ENCODE measurements around the gene SAP130.

The SAP130 gene

DNA sequence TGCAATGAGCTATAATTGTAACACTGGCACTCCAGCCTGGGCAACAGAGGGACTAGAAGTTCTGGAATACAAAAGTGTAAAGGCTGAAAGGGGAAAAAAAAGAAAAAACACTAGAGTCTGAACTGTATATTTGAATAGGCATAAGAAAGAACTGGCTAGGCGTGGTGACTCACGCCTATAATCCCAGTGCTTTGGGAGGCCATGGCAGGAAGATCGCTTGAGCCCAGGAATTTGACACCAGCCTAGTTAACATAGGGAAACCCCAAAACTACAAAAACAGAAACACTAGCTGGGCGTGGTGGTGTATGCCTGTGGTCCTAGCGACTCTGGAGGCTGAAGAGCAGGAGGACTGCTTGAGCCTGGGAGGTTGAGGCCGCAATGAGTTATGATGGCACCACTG, 70.6 kb downstream of the SAP130 start:
- Histone ChIP-seq H3K4me3 (no peak overlapping the region), H3K4me1 (no peaks in the 10 kb centered on the region), H3K9me3 (no peaks in the 10 kb centered on the region), H3K36me3 (replicated peaks) (peaks cover 29% of the 10 kb centered on the region), H3K27me3 (ENCODE audit: low read depth) (no peaks in the 10 kb centered on the region)
- no peak for DNase-seq (ENCODE audit: low spot score in 2 of 2)
- in situ Hi-C loops (cut with MboI; ENCODE audit: low sequenced_read_pairs): no loop called here

GRCh38 chr2:127954857-127955256, 73.0 kb downstream of the SAP130 start:
- H3K27me3 ChIP-seq (ENCODE audit: low read depth): no peaks in the 10 kb centered on the region
- no peak overlapping the region for H3K4me3 ChIP-seq
- no peaks in the 10 kb centered on the region for H3K4me1 ChIP-seq
- no peaks in the 10 kb centered on the region for H3K9me3 ChIP-seq
- H3K36me3 ChIP-seq (replicated peaks): peaks cover 34% of the 10 kb centered on the region
- DNase-seq (ENCODE audit: low spot score in 2 of 2): no peak
- in situ Hi-C loops (cut with MboI; ENCODE audit: low sequenced_read_pairs): no loop called here

- DNase-seq (ENCODE audit: low spot score in 2 of 2): no peak
- Histone ChIP-seq H3K4me3 (no peak overlapping the region), H3K27me3 (ENCODE audit: low read depth) (no peaks in the 10 kb centered on the region), H3K9me3 (no peaks in the 10 kb centered on the region), H3K36me3 (replicated peaks) (peaks cover 44% of the 10 kb centered on the region), H3K4me1 (no peaks in the 10 kb centered on the region)
- in situ Hi-C loops (cut with MboI; ENCODE audit: low sequenced_read_pairs): no loop called here
These were observed 74.0 kb downstream of the SAP130 start for GRCh38 chr2:127953849-127954248.

DNA sequence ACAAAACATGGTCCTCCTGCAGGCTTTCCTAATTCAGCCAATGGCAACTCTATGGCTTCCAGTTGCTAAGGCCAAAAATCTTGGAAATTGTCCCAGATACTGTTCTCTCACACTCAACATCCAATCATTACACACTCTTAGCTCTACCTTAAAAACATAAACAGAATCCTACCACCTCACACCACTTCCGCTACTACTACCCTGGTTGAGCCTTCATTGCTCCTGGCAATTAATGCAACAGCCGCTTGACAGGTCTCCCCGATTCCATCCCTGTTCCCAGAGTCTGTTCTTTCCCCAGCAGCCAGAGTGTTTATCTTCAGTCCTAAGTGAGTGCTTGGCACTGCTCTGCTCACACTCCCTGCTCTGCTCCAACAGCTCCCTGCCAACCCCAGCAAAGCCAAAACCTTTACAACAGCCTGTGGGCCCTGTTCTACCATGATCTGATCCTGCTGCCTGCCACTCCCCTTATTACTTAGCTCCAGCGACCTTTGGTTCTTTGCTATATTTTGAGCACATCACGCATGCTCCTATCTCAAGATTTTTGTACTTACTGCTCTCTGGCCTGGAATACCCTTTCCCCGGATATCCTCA, 74.6 kb downstream of the SAP130 start:
- in situ Hi-C loops (cut with MboI; ENCODE audit: low sequenced_read_pairs): no loop called here
- Histone ChIP-seq H3K36me3 (replicated peaks) (peaks cover 50% of the 10 kb centered on the region), H3K4me1 (no peaks in the 10 kb centered on the region)

GRCh38 chr2:127951026-127951425, 76.8 kb downstream of the SAP130 start:
- Histone ChIP-seq H3K4me1 (no peaks in the 10 kb centered on the region), H3K4me3 (no peak overlapping the region), H3K27me3 (ENCODE audit: low read depth) (no peaks in the 10 kb centered on the region), H3K36me3 (replicated peaks) (peaks cover 57% of the 10 kb centered on the region), H3K9me3 (no peaks in the 10 kb centered on the region)
- DNase-seq (ENCODE audit: low spot score in 2 of 2): no peak
- in situ Hi-C loops (cut with MboI; ENCODE audit: low sequenced_read_pairs): no loop called here

More for the DNA sequence above, 74.6 kb downstream of the SAP130 start:
- Histone ChIP-seq H3K9me3 (no peaks in the 10 kb centered on the region), H3K27me3 (ENCODE audit: low read depth) (no peaks in the 10 kb centered on the region), H3K4me3 (no peak overlapping the region)
- no peak for DNase-seq (ENCODE audit: low spot score in 2 of 2)

DNA sequence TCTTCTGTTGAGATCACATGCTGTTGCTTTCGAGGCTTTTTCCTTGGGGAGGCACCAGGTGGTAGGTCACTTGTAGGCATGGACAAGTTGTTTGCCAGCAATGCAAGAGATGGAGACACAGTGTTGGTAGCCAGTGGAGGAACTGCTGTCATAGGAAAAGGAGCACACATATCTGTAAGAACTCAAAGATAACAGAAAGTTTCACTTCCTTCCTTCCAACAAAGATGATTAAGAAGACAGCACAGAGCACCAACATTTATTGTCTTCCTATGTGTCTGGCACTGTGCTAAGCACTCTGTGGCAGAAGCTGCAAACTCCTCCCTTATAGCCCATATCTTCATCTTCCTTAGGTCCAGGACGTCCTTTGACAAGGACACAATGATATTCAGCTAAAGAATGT, 77.6 kb downstream of the SAP130 start:
- Histone ChIP-seq H3K4me1 (no peaks in the 10 kb centered on the region), H3K27me3 (ENCODE audit: low read depth) (no peaks in the 10 kb centered on the region), H3K4me3 (no peak overlapping the region), H3K36me3 (replicated peaks) (peaks cover 54% of the 10 kb centered on the region), H3K9me3 (no peaks in the 10 kb centered on the region)
- no peak for DNase-seq (ENCODE audit: low spot score in 2 of 2)
- in situ Hi-C loops (cut with MboI; ENCODE audit: low sequenced_read_pairs): no loop called here

- Histone ChIP-seq H3K4me3 (no peak overlapping the region), H3K9me3 (no peaks in the 10 kb centered on the region), H3K27me3 (ENCODE audit: low read depth) (no peaks in the 10 kb centered on the region), H3K4me1 (no peaks in the 10 kb centered on the region), H3K36me3 (replicated peaks) (peaks cover 72% of the 10 kb centered on the region)
- DNase-seq (ENCODE audit: low spot score in 2 of 2): no peak
- in situ Hi-C loops (cut with MboI; ENCODE audit: low sequenced_read_pairs): no loop called here
These were observed 82.6 kb downstream of the SAP130 start for GRCh38 chr2:127945281-127945680.

DNA sequence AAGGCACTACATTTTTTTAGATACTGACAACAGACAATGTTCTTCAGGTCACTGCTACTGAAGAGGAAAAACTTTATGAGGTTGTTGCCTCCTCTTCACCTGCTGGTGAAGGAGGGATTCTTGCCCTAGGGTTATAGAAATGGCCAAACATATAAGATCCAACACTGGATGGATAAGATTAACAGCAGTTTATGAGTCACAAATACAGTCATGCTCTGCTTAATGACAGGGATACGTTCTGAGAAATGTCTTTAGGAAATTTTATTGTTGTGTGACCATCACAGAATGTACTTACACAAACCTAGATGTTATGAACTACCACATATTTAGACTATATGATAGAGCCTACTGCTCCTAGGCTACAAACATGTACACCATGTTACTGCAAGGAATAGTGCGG, 84.7 kb downstream of the SAP130 start:
- Histone ChIP-seq H3K4me3 (no peak overlapping the region), H3K4me1 (peaks cover under 1% of the 10 kb centered on the region; the same call in 1 of the 2 replicates), H3K9me3 (no peaks in the 10 kb centered on the region), H3K27me3 (ENCODE audit: low read depth) (no peaks in the 10 kb centered on the region), H3K36me3 (replicated peaks) (peaks cover 52% of the 10 kb centered on the region)
- no peak for DNase-seq (ENCODE audit: low spot score in 2 of 2)
- in situ Hi-C loops (cut with MboI; ENCODE audit: low sequenced_read_pairs): no loop called here

DNA sequence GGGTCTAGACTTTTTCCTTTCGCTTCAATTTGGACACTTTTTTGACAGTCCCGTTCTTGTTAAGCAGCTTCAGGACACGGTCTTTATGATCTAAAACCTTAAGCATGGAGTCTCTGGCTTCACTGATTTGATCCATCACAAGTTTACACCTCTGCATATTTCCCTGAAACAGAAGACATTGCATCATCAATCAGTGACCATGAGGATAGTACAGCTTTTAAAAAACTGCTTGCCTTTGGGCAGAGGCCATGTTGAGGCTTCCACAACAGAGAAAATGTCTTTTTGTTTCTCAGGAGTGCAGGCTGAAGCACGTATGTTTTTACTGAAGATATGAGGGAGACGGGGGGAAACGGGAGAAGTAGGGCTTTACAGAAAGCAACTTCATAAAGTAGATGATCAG, 85.9 kb downstream of the SAP130 start:
- in situ Hi-C loops (cut with MboI; ENCODE audit: low sequenced_read_pairs): no loop called here
- DNase-seq (ENCODE audit: low spot score in 2 of 2): no peak
- Histone ChIP-seq H3K9me3 (no peaks in the 10 kb centered on the region), H3K27me3 (ENCODE audit: low read depth) (no peaks in the 10 kb centered on the region), H3K4me1 (peaks cover 2% of the 10 kb centered on the region; the same call in 1 of the 2 replicates), H3K36me3 (replicated peaks) (peaks cover 46% of the 10 kb centered on the region), H3K4me3 (no peak overlapping the region)

DNA sequence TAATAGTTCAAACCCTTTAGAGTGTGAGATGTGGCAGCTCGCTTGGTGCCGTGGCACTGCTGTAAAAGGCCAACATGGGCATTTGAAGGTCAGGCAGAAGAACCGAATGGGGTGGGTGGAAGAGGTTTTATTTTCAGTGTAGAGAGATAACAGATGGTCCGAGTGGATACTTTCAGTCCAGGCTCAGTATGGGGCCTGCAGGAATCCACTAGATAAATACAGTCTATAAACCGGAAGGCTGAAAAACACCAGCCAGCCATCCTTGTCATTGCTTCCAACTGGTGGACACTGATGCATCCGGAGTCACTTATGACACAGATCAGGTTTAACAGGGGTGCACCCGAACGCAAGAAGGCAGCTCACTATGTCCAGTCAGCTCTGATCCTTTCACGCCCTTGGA, 86.4 kb downstream of the SAP130 start:
- Histone ChIP-seq H3K4me3 (no peak overlapping the region), H3K9me3 (no peaks in the 10 kb centered on the region), H3K27me3 (ENCODE audit: low read depth) (no peaks in the 10 kb centered on the region), H3K4me1 (peaks cover 4% of the 10 kb centered on the region), H3K36me3 (replicated peaks) (peaks cover 43% of the 10 kb centered on the region)
- in situ Hi-C loops (cut with MboI; ENCODE audit: low sequenced_read_pairs): no loop called here
- no peak for DNase-seq (ENCODE audit: low spot score in 2 of 2)

DNA sequence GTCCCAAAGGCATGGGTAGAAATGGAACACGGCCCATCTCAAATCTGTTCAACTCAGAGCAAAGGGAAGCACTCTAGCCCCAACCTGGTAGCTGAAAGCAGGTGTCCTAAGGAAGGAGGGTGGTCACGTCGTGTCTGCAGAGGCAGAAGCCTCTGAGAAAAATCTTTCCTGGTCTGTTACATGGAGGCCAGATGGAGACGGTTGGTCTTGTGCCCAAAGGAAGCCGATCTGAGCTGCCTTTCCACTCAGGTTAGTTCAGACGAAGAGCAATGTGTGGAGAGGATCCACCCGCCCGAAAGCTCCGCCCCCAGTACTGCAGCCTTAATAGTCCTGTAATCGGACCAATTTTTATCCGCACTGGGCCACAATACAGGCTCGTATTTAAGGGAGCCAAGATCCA, 87.2 kb downstream of the SAP130 start:
- H3K4me1 ChIP-seq: peaks cover 5% of the 10 kb centered on the region
- H3K4me3 ChIP-seq: no peak overlapping the region
- H3K9me3 ChIP-seq: no peaks in the 10 kb centered on the region
- H3K36me3 ChIP-seq (replicated peaks): peaks cover 36% of the 10 kb centered on the region
- in situ Hi-C loops (cut with MboI; ENCODE audit: low sequenced_read_pairs): no loop called here
- no peak for DNase-seq (ENCODE audit: low spot score in 2 of 2)
- no peaks in the 10 kb centered on the region for H3K27me3 ChIP-seq (ENCODE audit: low read depth)

DNA sequence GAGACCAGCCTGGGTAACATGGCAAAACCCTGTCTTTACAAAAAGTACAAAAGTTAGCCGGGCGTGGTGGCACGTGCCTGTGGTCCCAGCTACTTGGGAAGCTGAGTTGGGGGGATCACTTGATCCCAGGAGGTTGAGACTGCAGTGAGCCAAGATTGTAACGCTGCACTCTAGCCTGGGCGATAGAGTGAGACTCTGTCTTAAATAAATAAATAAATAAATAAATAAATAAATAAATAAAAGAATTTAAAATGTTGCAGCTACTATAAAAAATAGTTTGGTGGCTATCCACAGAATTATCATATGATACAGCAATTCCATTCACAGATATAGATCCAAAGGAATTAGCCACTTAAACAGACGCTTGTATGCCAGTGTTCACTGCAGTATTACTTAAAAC, 92.5 kb downstream of the SAP130 start:
- H3K9me3 ChIP-seq: no peaks in the 10 kb centered on the region
- no peaks in the 10 kb centered on the region for H3K27me3 ChIP-seq (ENCODE audit: low read depth)
- H3K36me3 ChIP-seq (replicated peaks): no peaks in the 10 kb centered on the region
- H3K4me1 ChIP-seq: peaks cover 8% of the 10 kb centered on the region
- H3K4me3 ChIP-seq: no peak overlapping the region
- DNase-seq (ENCODE audit: low spot score in 2 of 2): no peak
- in situ Hi-C loops (cut with MboI; ENCODE audit: low sequenced_read_pairs): no loop called here

DNA sequence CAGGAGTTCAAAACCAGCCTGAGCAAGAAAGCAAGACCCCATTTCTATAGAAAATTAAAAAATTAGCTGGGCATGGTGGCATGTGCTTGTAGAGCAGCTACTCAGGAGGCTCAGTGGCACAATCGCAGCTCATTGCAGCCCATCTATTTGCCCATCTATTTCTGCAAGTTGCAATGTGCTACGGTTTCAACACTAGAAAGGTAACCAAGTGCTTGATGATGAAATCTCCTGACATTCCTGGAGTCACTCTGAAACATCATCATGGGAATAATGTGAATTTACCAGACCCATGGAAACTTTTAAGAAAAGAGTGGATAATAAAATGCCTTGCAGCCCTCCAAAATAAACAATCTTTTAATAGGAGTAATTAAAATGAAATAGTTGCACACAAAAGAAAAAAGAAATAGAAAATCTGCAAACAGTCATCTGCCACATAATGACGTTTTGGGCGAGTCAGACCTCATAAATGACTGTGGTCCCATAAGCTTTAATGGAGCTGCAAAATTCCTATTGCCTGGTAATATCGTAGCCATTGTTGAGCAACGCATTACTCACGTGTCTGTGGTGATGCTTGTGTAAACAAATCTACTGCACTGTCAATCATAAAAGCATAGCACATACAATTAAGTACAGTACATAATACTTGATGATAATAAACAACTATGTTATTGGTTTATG, 95.5 kb downstream of the SAP130 start:
- Histone ChIP-seq H3K9me3 (no peaks in the 10 kb centered on the region), H3K27me3 (ENCODE audit: low read depth) (no peaks in the 10 kb centered on the region; the same call in 1 of the 2 replicates), H3K4me1 (peaks cover 5% of the 10 kb centered on the region), H3K36me3 (replicated peaks) (no peaks in the 10 kb centered on the region), H3K4me3 (no peak overlapping the region)
- in situ Hi-C loops (cut with MboI; ENCODE audit: low sequenced_read_pairs): no loop called here
- DNase-seq (ENCODE audit: low spot score in 2 of 2): peak in 1 of 2 experiments; percentile 40

DNA sequence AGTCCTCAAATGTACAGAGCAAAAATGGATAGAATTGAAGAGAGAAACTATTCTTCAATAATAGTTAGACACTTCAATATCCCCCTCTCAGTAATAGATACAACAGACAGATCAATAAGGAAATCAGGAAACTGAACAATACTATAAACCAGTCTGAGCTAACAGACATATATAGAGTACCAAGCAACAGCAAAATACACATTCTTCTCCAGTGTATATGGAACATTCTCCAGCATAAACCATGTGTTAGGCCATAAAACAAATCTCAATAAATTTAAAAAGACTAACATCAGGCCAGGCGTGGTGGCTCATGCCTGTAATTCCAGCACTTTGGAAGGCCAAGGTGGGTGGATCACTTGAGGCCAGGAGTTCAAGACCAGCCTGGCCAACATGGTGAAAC, 98.4 kb downstream of the SAP130 start:
- in situ Hi-C loops (cut with MboI; ENCODE audit: low sequenced_read_pairs): no loop called here
- no peak for DNase-seq (ENCODE audit: low spot score in 2 of 2)

More for the DNA sequence above, 98.4 kb downstream of the SAP130 start:
- H3K9me3 ChIP-seq: no peaks in the 10 kb centered on the region
- no peaks in the 10 kb centered on the region for H3K36me3 ChIP-seq (replicated peaks)
- no peak overlapping the region for H3K4me3 ChIP-seq
- no peaks in the 10 kb centered on the region; the same call in 1 of the 2 replicates for H3K27me3 ChIP-seq (ENCODE audit: low read depth)
- H3K4me1 ChIP-seq: peaks cover 2% of the 10 kb centered on the region; the same call in 1 of the 2 replicates
